GM12801 (cell line): ENCODE data around the gene RAI1.

Experiments
- CTCF ChIP-seq: IDR thresholded peaks from one replicate; pipeline ENCODE4 v1.5.1; 2011; ENCODE audit warnings: control low read depth; ENCODE audit not compliant: insufficient read length; ENCODE audit errors: extremely low read depth

The RAI1 gene

DNA sequence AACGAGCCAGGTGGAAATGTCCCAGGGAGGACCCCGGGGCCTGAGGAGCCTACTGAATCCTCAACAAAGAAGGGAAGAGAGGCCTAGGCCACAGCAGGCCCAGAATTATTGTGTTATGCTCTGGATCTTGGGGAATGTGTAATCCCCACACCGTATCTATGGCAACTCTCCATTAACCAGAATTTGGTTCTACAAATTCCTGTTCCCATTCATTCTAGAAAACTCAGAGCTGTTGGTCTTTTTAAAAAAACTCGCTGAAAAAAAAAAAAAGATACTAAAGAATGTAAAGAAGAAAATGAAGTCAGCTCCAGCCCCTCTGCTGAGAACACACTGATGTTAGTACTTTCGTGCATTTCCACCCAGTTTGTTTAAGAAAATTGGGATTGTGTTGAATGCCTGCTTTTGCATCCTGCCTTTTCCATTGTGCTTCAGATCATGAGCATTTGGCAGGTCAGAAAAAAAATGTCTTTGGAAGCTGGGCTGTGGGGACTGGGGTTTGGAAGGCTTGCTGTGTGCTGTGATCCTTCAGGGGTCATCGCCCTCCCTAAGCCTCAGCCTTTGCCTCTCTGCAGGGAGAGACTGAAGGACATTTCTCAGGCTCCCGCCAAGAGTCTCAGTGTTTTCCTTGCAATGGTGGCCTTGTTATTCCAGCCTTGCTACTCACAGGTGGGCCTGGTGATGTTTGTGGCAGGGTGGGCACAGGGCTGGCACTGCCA, 86.1 kb downstream of the RAI1 start:
- no peak for TF ChIP-seq CTCF

DNA sequence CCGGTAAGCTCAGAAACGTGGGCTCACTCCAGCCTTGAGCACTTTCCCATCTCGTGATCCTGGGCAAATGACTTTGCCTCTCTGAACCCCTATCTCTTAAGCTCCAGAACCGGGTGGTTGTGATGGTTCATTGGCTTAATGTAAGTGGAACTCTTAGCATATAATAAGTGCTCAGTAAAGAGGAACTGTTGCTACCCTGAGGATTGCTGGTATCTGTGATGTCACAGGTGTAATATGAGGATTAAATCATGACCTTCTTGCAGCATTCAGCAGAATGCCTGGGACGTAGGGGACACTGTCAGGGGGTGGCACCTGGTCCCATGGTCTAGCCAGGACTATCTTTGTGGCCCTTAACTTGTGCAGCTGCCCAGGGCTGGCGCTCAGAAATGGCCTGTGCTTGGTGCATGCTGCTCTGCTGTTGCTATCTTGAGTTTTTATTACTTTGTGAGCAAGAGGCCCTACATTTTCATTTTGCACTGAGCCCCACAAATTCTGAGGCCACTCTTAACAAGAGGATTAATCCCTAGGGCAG, 86.7 kb downstream of the RAI1 start:
- TF ChIP-seq CTCF = no peak

GRCh38 chr17:17768424-17769088, 87.3 kb downstream of the RAI1 start:
- TF ChIP-seq CTCF = no peak

DNA sequence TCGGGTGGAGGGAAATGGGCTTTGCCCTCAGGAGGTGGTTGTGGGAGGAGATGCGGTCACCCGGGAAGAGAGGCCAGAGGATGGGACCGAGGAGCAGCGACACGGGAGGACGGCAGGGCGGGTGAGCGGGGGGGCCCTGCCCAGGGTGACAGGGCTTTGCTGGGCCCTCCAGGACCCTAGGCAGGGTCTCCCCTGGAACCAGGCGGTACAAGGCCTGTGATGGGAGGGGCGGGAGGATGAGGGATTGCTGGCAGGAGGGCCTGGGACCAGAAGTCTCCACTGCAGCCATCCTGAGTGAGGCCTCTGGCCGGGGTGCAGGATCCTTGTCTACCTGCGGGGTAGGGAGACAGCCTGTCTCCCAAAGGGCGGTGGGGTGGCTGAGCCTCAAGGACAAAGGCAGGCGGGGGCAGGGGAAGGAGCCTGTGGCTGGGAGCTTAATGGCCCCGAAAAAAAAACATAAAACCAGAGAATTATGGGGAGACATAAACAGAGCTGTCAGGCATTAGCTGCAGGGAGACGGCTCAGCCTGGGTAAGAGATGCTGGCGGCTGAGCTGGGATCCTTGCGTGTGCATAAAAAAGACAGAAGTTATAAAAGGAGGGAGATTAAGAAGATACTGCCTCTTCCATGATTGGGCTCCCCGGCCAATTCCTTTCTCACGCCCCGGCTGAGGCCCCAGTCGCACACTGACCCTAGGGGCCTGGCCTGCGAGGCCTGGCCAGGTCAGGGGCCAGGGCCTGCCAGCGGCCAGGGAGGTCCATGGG, 88.8 kb downstream of the RAI1 start:
- no peak for TF ChIP-seq CTCF

DNA sequence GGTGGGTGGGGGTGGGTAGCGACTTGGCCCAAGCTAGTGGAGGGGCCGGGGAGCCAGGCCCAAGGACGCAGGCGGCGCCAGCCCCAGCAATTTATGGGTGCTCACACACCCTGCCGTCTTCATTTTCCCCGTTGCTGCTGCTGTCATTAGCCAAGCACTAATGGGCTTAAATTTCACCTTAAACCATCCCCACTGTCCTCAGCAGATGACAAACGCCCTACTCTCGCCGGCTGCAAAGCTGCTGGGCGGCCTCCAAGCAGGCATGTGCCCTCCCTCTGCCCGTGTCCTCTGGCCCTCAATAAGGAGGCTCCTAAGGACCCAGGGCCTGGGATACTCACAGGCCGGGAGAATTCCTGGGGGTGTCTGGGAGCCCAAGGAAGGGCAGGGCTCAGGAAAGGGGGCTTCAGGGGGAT, 89.4 kb downstream of the RAI1 start:
- no peak for TF ChIP-seq CTCF

- no peak for TF ChIP-seq CTCF
Observed at GRCh38 chr17:17771498-17772201, 90.4 kb downstream of the RAI1 start.

GRCh38 chr17:17772231-17772630, 91.0 kb downstream of the RAI1 start:
- no peak for TF ChIP-seq CTCF
